GM15510 (cell line): ENCODE results near the gene SHC2.

Source experiments
- POLR2A ChIP-seq: IDR thresholded peaks from 3 replicates; pipeline ENCODE4 v1.6.1; 2011; ENCODE audit warnings: borderline replicate concordance; ENCODE audit not compliant: insufficient read length; ENCODE audit errors: extremely low read depth

SHC2 gene

GRCh38 chr19:482186-483041 lies 21.6 kb upstream of the SHC2 start:
- TF ChIP-seq POLR2A: no peak

GRCh38 chr19:480016-480855 lies 19.4 kb upstream of the SHC2 start:
- TF ChIP-seq POLR2A: no peak

DNA sequence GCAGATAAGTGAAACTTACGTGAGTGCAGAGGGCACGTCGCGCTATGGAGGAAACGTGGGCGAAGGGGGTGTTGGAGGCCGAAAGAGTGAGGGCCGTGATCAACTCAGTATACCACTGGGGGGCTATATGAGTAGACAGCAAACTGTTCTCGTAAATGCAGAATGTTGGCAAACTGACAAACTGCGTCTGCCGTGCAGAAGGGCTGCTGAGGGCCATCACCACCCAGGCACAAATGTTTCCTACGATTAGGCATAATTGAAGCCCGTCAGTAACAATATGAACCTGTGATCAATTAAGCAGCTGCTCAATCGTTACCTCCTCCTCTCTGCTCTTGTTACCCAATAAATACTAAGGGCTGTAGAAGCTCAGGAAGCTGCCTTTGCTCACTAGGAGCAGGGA lies 18.1 kb upstream of the SHC2 start:
- no peak for TF ChIP-seq POLR2A

- TF ChIP-seq POLR2A: no peak
Measured at GRCh38 chr19:478236-478903, 17.5 kb upstream of the SHC2 start.

GRCh38 chr19:475360-475759 lies 14.5 kb upstream of the SHC2 start:
- no peak for TF ChIP-seq POLR2A

DNA sequence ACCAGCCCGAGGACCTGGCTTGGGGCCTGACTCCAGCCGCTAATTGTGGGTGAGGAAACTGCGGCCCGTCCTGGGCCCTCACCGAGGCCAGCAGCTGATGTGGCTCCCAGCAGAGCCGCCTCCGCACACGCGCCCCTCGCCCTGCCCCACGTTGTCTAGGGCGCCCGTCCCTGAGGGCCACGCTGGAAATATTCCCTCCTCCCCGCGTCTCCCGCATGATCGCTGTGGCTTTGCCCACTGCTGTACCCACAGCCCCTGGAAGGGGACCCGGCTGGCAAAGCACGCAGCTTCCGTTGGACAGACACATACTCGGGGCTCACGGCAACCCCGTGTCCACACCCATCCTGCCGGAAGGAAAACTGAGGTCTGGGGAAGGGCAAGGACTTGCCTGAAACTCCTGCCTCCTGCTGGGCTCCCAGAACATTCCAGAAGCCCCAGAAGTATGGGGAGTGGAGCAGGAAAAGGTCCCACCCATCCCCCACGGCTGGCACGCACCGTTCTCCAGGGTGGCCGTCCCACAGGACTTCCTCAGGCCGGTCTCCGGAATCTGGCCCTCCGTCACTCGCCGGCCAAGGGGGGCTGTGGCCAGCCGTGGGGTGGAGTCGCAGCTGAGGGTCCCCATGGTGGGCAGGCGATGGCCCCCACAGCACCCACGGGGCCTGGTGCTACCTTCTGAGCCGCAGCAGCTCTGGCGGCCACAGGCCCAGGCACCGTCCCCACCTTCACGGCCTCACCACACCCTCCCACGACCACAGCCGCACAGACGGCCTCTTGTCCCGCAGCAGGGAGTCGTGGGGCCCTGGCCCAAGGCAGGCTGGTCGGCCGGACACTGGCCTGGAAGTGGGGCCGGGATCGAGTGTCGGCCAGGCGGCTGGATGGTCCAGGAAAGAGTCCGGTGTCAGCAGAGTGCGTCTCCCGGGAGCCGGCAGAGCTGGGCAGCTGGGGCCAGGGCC lies 13.6 kb upstream of the SHC2 start:
- no peak for TF ChIP-seq POLR2A

- TF ChIP-seq POLR2A: no peak
Measured at GRCh38 chr19:472005-472858, 11.4 kb upstream of the SHC2 start.

DNA sequence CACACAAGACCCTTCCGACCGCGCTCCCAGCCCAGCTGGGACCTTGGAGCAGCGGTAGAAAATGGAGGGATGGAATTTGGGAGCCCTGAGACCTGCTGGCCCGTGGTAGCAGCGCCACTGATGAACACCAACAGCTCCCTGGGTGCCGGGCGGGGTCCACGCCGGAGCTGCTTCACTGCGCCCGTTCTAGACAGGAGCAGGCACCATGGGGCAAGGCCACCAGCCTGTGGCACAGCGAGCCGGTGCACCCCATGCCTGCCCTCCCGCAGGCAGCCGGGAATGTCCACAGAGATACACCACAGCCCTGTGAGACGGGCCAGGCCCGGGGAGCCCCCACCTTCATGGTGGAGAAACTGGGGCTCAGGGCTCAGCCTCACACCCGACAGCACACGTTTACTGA lies 9.9 kb upstream of the SHC2 start:
- TF ChIP-seq POLR2A: no peak

- no peak for TF ChIP-seq POLR2A
Measured at GRCh38 chr19:469833-470232, 9.0 kb upstream of the SHC2 start.

DNA sequence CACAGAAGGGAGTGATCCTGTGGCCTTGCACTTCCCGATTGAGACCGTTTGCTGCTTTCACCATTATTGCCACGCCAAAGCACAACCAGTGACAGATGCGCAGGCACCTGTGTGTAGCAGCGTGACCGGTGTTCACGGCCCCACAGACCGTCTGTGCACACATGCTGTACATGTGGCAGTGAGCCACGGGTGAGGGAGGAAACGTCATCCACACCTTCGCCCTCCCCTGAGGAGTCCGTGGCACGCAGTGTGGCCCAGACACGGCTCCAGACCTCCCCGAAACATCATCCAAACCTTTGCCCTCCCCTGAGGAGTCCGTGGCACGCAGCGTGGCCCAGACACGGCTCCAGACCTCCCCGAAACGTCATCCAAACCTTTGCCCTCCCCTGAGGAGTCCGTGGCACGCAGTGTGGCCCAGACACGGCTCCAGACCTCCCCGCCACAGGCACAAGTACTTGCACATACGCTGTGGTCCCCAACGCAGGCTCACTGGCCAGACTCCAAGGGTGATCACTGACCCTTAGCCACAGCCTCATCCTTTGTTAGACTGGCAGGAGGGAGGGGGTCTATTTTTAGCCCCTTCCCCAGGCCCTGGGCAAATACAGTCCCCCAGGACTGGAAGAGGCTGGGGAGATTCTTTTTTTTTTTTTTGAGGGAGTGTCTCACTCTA lies 7.9 kb upstream of the SHC2 start:
- TF ChIP-seq POLR2A: no peak

GRCh38 chr19:467554-467953 lies 6.7 kb upstream of the SHC2 start:
- TF ChIP-seq POLR2A: no peak

DNA sequence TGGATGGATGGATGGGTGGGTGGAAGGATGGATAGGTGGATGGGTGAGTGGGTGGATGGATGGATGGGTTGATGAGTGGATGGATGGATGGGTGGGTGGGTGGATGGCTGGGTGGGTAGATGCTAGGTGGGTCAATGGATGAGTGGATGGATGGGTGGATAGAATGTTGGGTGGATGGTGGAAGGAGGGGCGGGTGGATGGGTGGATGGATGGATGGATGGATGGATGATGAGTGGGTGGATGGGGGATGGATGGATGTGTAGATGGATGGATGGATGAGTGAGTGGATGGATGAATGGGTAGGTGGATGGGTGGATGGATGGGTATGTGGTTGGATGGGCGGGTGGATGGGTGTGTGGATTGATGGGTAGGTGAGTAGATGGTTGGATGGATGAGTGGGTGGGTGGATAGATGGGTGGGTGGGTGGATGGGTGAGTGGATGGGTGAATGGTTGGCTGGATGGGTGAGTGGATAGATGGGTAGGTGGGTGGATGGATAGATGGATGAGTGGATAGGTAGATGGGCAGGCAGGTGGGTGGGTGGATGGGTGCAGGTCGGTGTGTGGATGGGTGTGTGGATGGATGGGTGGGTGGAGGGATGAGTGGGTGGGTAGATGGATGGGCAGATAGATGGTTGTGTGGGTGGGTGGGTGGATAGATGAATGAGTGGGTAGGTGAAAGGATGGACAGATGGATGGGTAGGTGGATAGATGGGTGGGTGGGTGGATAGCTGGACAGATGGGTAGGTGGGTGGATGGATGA lies 4.4 kb upstream of the SHC2 start:
- TF ChIP-seq POLR2A: no peak
